B cell (primary cell): ENCODE results near the gene MTUS2. TPM values are rescaled to one million over a fixed set of nuclear protein-coding genes. Genes with fewer than 3 reads are reported as not detected.

Experiments used
- ATAC-seq: fragments of 200-7000 bp; cut with Tn5 transposase; one replicate; pipeline ENCODE4 v1.10.0; 2021; ENCODE audit warnings: low read depth, mild to moderate bottlenecking, moderate number of reproducible peaks, moderate library complexity
- CTCF ChIA-PET: fragments of 350-600 bp; sonication (Branson Sonifier 250); formaldehyde crosslinking; loops from one replicate; lab custom pipeline; 2021; ENCODE audit warnings: antibody characterized with exemption, inconsistent platforms; lab: Charles Lee
- POLR2A ChIA-PET: fragments of 350-600 bp; sonication (Branson Sonifier 250); formaldehyde crosslinking; loops from one replicate; lab custom pipeline; 2021; ENCODE audit warnings: antibody characterized with exemption; lab: Charles Lee
- DNase-seq: peaks from one replicate; pipeline ENCODE4 v3.0.0; 2013
- H2AFZ ChIP-seq: 2 replicates; pipeline ENCODE4 v1.6.1; 2012; ENCODE audit warnings: mild to moderate bottlenecking, low read depth, low read length; ENCODE audit not compliant: insufficient read depth, poor library complexity, severe bottlenecking
- H3K27ac ChIP-seq, 2 donors: 1 replicate in 1 of 2; 2 replicates in 1 of 2; pipeline ENCODE4 v1.5.1; 2012 to 2013; ENCODE audit warnings: low read length in 2 of 2, mild to moderate bottlenecking in 2 of 2, moderate library complexity in 1 of 2
- H3K27me3 ChIP-seq, 4 experiments: fragments of 200-600 bp in 1 of 4; sonication (generic) in 1 of 4; replicated peaks in 1 of 4; 1 replicate in 2 of 4; 2 replicates in 2 of 4; pipeline versions ENCODE4 v1.6.1 to v1.7.0; 2013 to 2016; ENCODE audit warnings: low read length in 3 of 4, mild to moderate bottlenecking in 2 of 4, mixed read lengths in 1 of 4, moderate library complexity in 1 of 4; ENCODE audit not compliant: insufficient read depth in 4 of 4, control insufficient read depth in 3 of 4; ENCODE audit errors: control extremely low read depth in 1 of 4
- H3K36me3 ChIP-seq, 2 experiments: replicated peaks in 1 of 2; 1 replicate in 1 of 2; 2 replicates in 1 of 2; pipeline versions ENCODE4 v1.6.1 to v1.7.1; 2013; ENCODE audit warnings: low read length in 1 of 2; ENCODE audit not compliant: insufficient read depth in 2 of 2, control insufficient read depth in 1 of 2; ENCODE audit errors: control extremely low read depth in 1 of 2, extremely low read depth in 1 of 2
- H3K4me1 ChIP-seq, 2 donors: fragments of 200-600 bp in 1 of 2; sonication (generic) in 1 of 2; 1 replicate in 1 of 2; 2 replicates in 1 of 2; pipeline versions ENCODE4 v1.5.1 to v1.6.1; 2013 to 2017; ENCODE audit warnings: low read length in 2 of 2; ENCODE audit not compliant: control insufficient read depth in 2 of 2, insufficient read depth in 2 of 2
- H3K4me2 ChIP-seq: replicated peaks from 2 replicates; pipeline ENCODE3; 2012; ENCODE audit warnings: mild to moderate bottlenecking, low read depth, low read length; ENCODE audit not compliant: poor library complexity, severe bottlenecking
- H3K4me3 ChIP-seq, 5 experiments: fragments of 200-600 bp in 1 of 5; sonication (generic) in 1 of 5; 1 replicate in 3 of 5; 2 replicates in 2 of 5; pipeline versions ENCODE4 v1.5.1 to v1.7.0; 2011 to 2016; ENCODE audit warnings: low read length in 4 of 5, mild to moderate bottlenecking in 4 of 5, low read depth in 2 of 5, control low read depth in 1 of 5, moderate library complexity in 1 of 5; ENCODE audit not compliant: insufficient read depth in 1 of 5; ENCODE audit errors: control extremely low read depth in 1 of 5, extremely low read depth in 1 of 5
- H3K79me2 ChIP-seq: fragments of 200-600 bp; sonication (generic); one replicate; pipeline ENCODE4 v1.6.0; 2016; ENCODE audit warnings: low read length; ENCODE audit not compliant: control insufficient read depth, insufficient read depth
- H3K9ac ChIP-seq: fragments of 200-600 bp; sonication (generic); 2 replicates; pipeline ENCODE4 v1.6.1; 2017; ENCODE audit warnings: mild to moderate bottlenecking, low read length, moderate library complexity
- H3K9me3 ChIP-seq, 3 donors: one replicate each; pipeline versions ENCODE4 v1.6.1 to v1.7.1; 2013; ENCODE audit warnings: low read length in 2 of 3; ENCODE audit not compliant: control insufficient read depth in 2 of 3, insufficient read depth in 1 of 3; ENCODE audit errors: control extremely low read depth in 1 of 3
- H4K20me1 ChIP-seq: 2 replicates; pipeline ENCODE4 v1.6.0; 2012; ENCODE audit warnings: mild to moderate bottlenecking, low read length; ENCODE audit not compliant: insufficient read depth, control insufficient read depth, poor library complexity, severe bottlenecking
- H3K27ac Mint-ChIP-seq: one replicate; pipeline ENCODE4 v1.8.0; 2021; ENCODE audit warnings: mixed read lengths
- H3K27me3 Mint-ChIP-seq: one replicate; pipeline ENCODE4 v1.8.0; 2021; ENCODE audit warnings: mixed read lengths
- H3K4me1 Mint-ChIP-seq: one replicate; pipeline ENCODE4 v1.8.0; 2021; ENCODE audit warnings: mixed read lengths
- H3K4me3 Mint-ChIP-seq: one replicate; pipeline ENCODE4 v1.8.0; 2021; ENCODE audit warnings: mixed read lengths
- H3K9me3 Mint-ChIP-seq: one replicate; pipeline ENCODE4 v1.8.0; 2022; ENCODE audit warnings: mixed read lengths; ENCODE audit not compliant: insufficient read depth
- CTCF ChIP-seq: fragments of 200-600 bp; IDR thresholded peaks from one replicate; pipeline ENCODE4 v1.8.0; 2022; ENCODE audit warnings: antibody characterized with exemption, mild to moderate bottlenecking
- EZH2 ChIP-seq: IDR thresholded peaks from 2 replicates; pipeline ENCODE4 v1.6.1; 2012; ENCODE audit warnings: borderline replicate concordance, low read depth, mild to moderate bottlenecking, moderate library complexity, low read length; ENCODE audit not compliant: insufficient read depth, poor library complexity, severe bottlenecking
- WGBS: methylation state at CpG from one replicate; pipeline ENCODE4 v1.1.5; 2013; ENCODE audit warnings: missing lambda C conversion rate; ENCODE audit not compliant: insufficient coverage; 5-methylcytosine and 5-hydroxymethylcytosine counted together
- intact Hi-C: fragments of 100-400 bp; cut with micrococcal nuclease; formaldehyde crosslinking; loops from one replicate; pipeline ENCODE4 v1.10.0; 2022
- polyA plus RNA-seq: library from polyadenylated mRNA; depleted of rRNA; stranded (reverse); fragments of >200 nt; gene quantifications from 2 replicates; pipeline ENCODE4 v1.2.3, GENCODE V29; 2012
- total RNA-seq, 2 donors: library from RNA; stranded (reverse); fragments of 120-200 nt in 1 of 2; gene quantifications; 1 replicate in 1 of 2; 2 replicates in 1 of 2; pipeline versions ENCODE4 v1.2.3 to v1.2.4, GENCODE V29; 2013 to 2022

Gene MTUS2
- total and polyA plus RNA-seq, 2 donors (not counting 1 experiment from before 2014, with no cell fraction given) = 0.12 TPM; not detected in 1

- Mint-ChIP-seq H3K4me3 (no peak overlapping the region), H3K27ac (no peak overlapping the region), H3K9me3 (no peaks in the 10 kb centered on the region), H3K27me3 (peaks cover 21% of the 10 kb centered on the region), H3K4me1 (no peaks in the 10 kb centered on the region)
- CTCF ChIA-PET = no interaction called here
- TF ChIP-seq EZH2 = no peak
- TF ChIP-seq CTCF = no peak
- 86% methylated on average over 4 of the region's 6 CpGs for WGBS
- Histone ChIP-seq H3K36me3 (no peaks in the 10 kb centered on the region), H3K4me1 (no peaks in the 10 kb centered on the region), H2AFZ (no peak overlapping the region), H3K4me2 (no peak overlapping the region), H4K20me1 (no peaks in the 10 kb centered on the region), H3K27ac (no peak overlapping the region), H3K79me2 (no peaks in the 10 kb centered on the region), H3K9ac (no peak overlapping the region), H3K27me3 (no peaks in the 10 kb centered on the region), H3K4me3 (no peak overlapping the region), H3K9me3 (no peaks in the 10 kb centered on the region)
- intact Hi-C loops = no loop called here
- POLR2A ChIA-PET = no interaction called here
- DNase-seq (no peak), ATAC-seq (no peak)
These were observed 498.6 kb downstream of the MTUS2 start for GRCh38 chr13:29318741-29319140.

GRCh38 chr13:29319451-29319850, 499.3 kb downstream of the MTUS2 start:
- no peak for ATAC-seq
- CTCF ChIA-PET = no interaction called here

More at GRCh38 chr13:29319451-29319850, 499.3 kb downstream of the MTUS2 start:
- no peak overlapping the region for H3K27ac Mint-ChIP-seq
- Histone ChIP-seq H3K79me2 (no peaks in the 10 kb centered on the region), H3K4me2 (no peak overlapping the region), H3K36me3 (no peaks in the 10 kb centered on the region), H4K20me1 (no peaks in the 10 kb centered on the region), H3K27ac (no peak overlapping the region), H3K9ac (no peak overlapping the region), H3K9me3 (no peaks in the 10 kb centered on the region), H3K4me1 (no peaks in the 10 kb centered on the region), H3K4me3 (no peak overlapping the region), H3K27me3 (no peaks in the 10 kb centered on the region), H2AFZ (no peak overlapping the region)
- intact Hi-C loops = no loop called here
- WGBS = 88% methylated on average over 9 of the region's 9 CpGs
- peaks cover 21% of the 10 kb centered on the region for H3K27me3 Mint-ChIP-seq
- no peaks in the 10 kb centered on the region for H3K9me3 Mint-ChIP-seq
- TF ChIP-seq EZH2 (no peak), CTCF (no peak)
- no peaks in the 10 kb centered on the region for H3K4me1 Mint-ChIP-seq
- H3K4me3 Mint-ChIP-seq = no peak overlapping the region
- DNase-seq = no peak
- POLR2A ChIA-PET = no interaction called here
